ENCODE data around the gene RPS6KB2.

- TF ChIP-seq POLR2A (IDR thresholded peaks at IDR 0.05) = no peak
- TF ChIP-seq, protein P1, sequence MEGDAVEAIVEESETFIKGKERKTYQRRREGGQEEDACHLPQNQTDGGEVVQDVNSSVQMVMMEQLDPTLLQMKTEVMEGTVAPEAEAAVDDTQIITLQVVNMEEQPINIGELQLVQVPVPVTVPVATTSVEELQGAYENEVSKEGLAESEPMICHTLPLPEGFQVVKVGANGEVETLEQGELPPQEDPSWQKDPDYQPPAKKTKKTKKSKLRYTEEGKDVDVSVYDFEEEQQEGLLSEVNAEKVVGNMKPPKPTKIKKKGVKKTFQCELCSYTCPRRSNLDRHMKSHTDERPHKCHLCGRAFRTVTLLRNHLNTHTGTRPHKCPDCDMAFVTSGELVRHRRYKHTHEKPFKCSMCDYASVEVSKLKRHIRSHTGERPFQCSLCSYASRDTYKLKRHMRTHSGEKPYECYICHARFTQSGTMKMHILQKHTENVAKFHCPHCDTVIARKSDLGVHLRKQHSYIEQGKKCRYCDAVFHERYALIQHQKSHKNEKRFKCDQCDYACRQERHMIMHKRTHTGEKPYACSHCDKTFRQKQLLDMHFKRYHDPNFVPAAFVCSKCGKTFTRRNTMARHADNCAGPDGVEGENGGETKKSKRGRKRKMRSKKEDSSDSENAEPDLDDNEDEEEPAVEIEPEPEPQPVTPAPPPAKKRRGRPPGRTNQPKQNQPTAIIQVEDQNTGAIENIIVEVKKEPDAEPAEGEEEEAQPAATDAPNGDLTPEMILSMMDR (IDR thresholded peaks at IDR 0.05 in 8 of 11, conservative IDR thresholded peaks at IDR 0.05 in 3 of 11) = no peak
Measured at GRCh38 chr11:67405688-67406339, 22.5 kb upstream of the RPS6KB2 start.

All from spleen (tissue), 7 donors.